Osteoblast (primary cell): Measurements from ENCODE around the gene NTNG1. TPM values are rescaled to one million over a fixed set of nuclear protein-coding genes. Genes with fewer than 3 reads are reported as not detected.

Experiments
- DNase-seq: peaks from one replicate; pipeline ENCODE4 v3.0.0; 2011; ENCODE audit warnings: low spot score, mixed read lengths; ENCODE audit not compliant: insufficient read length; ENCODE audit errors: missing footprints
- H2AFZ ChIP-seq: 2 replicates; pipeline ENCODE4 v1.6.0; 2011; ENCODE audit warnings: mild to moderate bottlenecking, low read length
- H3K27ac ChIP-seq: 2 replicates; pipeline ENCODE4 v1.5.1; 2011; ENCODE audit warnings: mild to moderate bottlenecking, low read depth, low read length, moderate library complexity
- H3K27me3 ChIP-seq: 2 replicates; pipeline ENCODE4 v1.6.0; 2012; ENCODE audit warnings: mild to moderate bottlenecking, control low read depth, inconsistent platforms, low read length, moderate library complexity; ENCODE audit not compliant: insufficient read depth
- H3K36me3 ChIP-seq: 2 replicates; pipeline ENCODE4 v1.5.1; 2011; ENCODE audit warnings: mild to moderate bottlenecking, low read length, control low read depth, moderate library complexity; ENCODE audit not compliant: insufficient read depth
- H3K4me1 ChIP-seq: 2 replicates; pipeline ENCODE4 v1.5.1; 2011; ENCODE audit warnings: mild to moderate bottlenecking, low read length, control low read depth, moderate library complexity; ENCODE audit not compliant: insufficient read depth
- H3K4me2 ChIP-seq: 2 replicates; pipeline ENCODE4 v1.6.0; 2011; ENCODE audit warnings: mild to moderate bottlenecking, low read length; ENCODE audit not compliant: insufficient read depth
- H3K4me3 ChIP-seq: fragments of 200-600 bp; sonication (generic); 3 replicates; pipeline ENCODE4 v1.5.1; 2012; ENCODE audit warnings: mild to moderate bottlenecking, low read length, inconsistent platforms; ENCODE audit not compliant: insufficient read depth
- H3K79me2 ChIP-seq: 2 replicates; pipeline ENCODE4 v1.6.0; 2012; ENCODE audit warnings: mild to moderate bottlenecking, low read length, control low read depth, inconsistent platforms; ENCODE audit not compliant: insufficient read depth
- H3K9me3 ChIP-seq: 2 replicates; pipeline ENCODE4 v1.5.1; 2011; ENCODE audit warnings: low read depth, low read length, control low read depth
- H4K20me1 ChIP-seq: 2 replicates; pipeline ENCODE4 v1.6.0; 2012; ENCODE audit warnings: mild to moderate bottlenecking, low read length, control low read depth; ENCODE audit not compliant: insufficient read depth
- CTCF ChIP-seq: IDR thresholded peaks from 2 replicates; pipeline ENCODE4 v1.5.1; 2011; ENCODE audit warnings: mild to moderate bottlenecking, low read depth, low read length, moderate library complexity; ENCODE audit errors: extremely low read depth
- total RNA-seq: library from RNA; depleted of rRNA; stranded (reverse); fragments of >200 nt; gene quantifications from 2 replicates; pipeline ENCODE4 v1.2.3, GENCODE V29; 2012

NTNG1 gene
- total RNA-seq, 1 donor: 3.6 TPM

DNA sequence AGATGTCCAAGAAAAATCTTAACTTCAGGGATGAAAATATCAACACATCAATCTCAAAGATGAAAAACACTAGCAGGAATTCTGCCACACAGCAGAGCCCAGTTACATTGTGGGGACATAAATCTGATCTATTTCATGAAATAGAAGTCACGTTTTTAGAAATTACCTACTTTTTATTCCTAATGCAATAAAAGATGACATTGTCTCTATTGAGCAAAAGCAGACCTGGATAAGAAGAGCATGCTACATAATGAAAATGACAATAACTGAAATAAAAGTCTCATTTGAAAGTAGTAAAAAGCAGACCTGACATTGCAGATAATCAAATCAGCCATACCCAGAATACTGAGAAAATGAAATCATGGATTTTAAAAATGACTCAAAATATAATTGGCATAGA lies 156.8 kb downstream of the NTNG1 start:
- Histone ChIP-seq H3K4me1 (no peaks in the 10 kb centered on the region), H3K4me2 (no peak overlapping the region), H3K9me3 (no peaks in the 10 kb centered on the region), H3K27ac (no peak overlapping the region), H2AFZ (no peak overlapping the region), H4K20me1 (no peaks in the 10 kb centered on the region), H3K79me2 (no peaks in the 10 kb centered on the region), H3K4me3 (no peak overlapping the region), H3K36me3 (no peaks in the 10 kb centered on the region), H3K27me3 (no peaks in the 10 kb centered on the region)
- no peak for DNase-seq
- TF ChIP-seq CTCF: no peak

GRCh38 chr1:107298526-107298925 lies 157.7 kb downstream of the NTNG1 start:
- no peaks in the 10 kb centered on the region for H3K36me3 ChIP-seq
- H2AFZ ChIP-seq: no peak overlapping the region
- H4K20me1 ChIP-seq: no peaks in the 10 kb centered on the region
- no peaks in the 10 kb centered on the region for H3K27me3 ChIP-seq
- TF ChIP-seq CTCF: no peak
- no peak overlapping the region for H3K4me3 ChIP-seq
- no peaks in the 10 kb centered on the region for H3K79me2 ChIP-seq
- no peaks in the 10 kb centered on the region for H3K9me3 ChIP-seq
- no peaks in the 10 kb centered on the region for H3K4me1 ChIP-seq
- H3K4me2 ChIP-seq: no peak overlapping the region
- no peak overlapping the region for H3K27ac ChIP-seq
- DNase-seq: no peak

GRCh38 chr1:107299521-107299920 lies 158.7 kb downstream of the NTNG1 start:
- no peak overlapping the region for H2AFZ ChIP-seq
- no peaks in the 10 kb centered on the region for H3K27me3 ChIP-seq
- no peak overlapping the region for H3K4me2 ChIP-seq
- no peak for TF ChIP-seq CTCF
- H3K36me3 ChIP-seq: no peaks in the 10 kb centered on the region
- no peak overlapping the region for H3K27ac ChIP-seq
- H3K9me3 ChIP-seq: no peaks in the 10 kb centered on the region
- no peak overlapping the region for H3K4me3 ChIP-seq
- H4K20me1 ChIP-seq: no peaks in the 10 kb centered on the region
- H3K4me1 ChIP-seq: no peaks in the 10 kb centered on the region
- H3K79me2 ChIP-seq: no peaks in the 10 kb centered on the region
- no peak for DNase-seq

DNA sequence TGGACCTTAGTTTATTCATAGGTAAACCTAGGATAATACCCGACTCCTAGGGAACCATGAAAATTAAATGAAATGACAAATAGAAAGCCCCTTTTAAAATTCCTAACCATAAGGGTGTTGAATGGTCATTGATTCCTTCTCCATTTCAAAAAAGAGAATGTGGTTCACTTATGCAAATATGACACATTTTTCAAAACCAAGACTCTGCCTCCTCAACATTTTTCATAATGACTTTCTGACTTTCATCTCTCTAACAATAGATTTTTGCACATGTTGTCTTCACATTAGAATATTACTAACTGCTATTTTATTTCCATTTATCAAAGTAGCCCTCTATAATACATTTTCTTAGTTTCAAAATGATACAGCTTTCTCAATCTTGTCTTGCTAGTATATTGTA lies 169.1 kb downstream of the NTNG1 start:
- no peak for DNase-seq
- Histone ChIP-seq H3K36me3 (no peaks in the 10 kb centered on the region), H3K27ac (no peak overlapping the region), H3K9me3 (no peaks in the 10 kb centered on the region), H3K27me3 (no peaks in the 10 kb centered on the region), H3K79me2 (no peaks in the 10 kb centered on the region), H3K4me2 (no peak overlapping the region), H4K20me1 (no peaks in the 10 kb centered on the region), H2AFZ (no peak overlapping the region), H3K4me1 (no peaks in the 10 kb centered on the region), H3K4me3 (no peak overlapping the region)
- TF ChIP-seq CTCF: no peak
